B cell (primary cell): Measurements from ENCODE around the gene GBA3. TPM values are rescaled to one million over a fixed set of nuclear protein-coding genes. Genes with fewer than 3 reads are reported as not detected.

Experiments used
- ATAC-seq: fragments of 200-7000 bp; cut with Tn5 transposase; one replicate; pipeline ENCODE4 v1.10.0; 2021; ENCODE audit warnings: low read depth, mild to moderate bottlenecking, moderate number of reproducible peaks, moderate library complexity
- CTCF ChIA-PET: fragments of 350-600 bp; sonication (Branson Sonifier 250); formaldehyde crosslinking; loops from one replicate; lab custom pipeline; 2021; ENCODE audit warnings: antibody characterized with exemption, inconsistent platforms; lab: Charles Lee
- POLR2A ChIA-PET: fragments of 350-600 bp; sonication (Branson Sonifier 250); formaldehyde crosslinking; loops from one replicate; lab custom pipeline; 2021; ENCODE audit warnings: antibody characterized with exemption; lab: Charles Lee
- DNase-seq: peaks from one replicate; pipeline ENCODE4 v3.0.0; 2013
- H2AFZ ChIP-seq: 2 replicates; pipeline ENCODE4 v1.6.1; 2012; ENCODE audit warnings: mild to moderate bottlenecking, low read depth, low read length; ENCODE audit not compliant: insufficient read depth, poor library complexity, severe bottlenecking
- H3K27ac ChIP-seq, 2 donors: 1 replicate in 1 of 2; 2 replicates in 1 of 2; pipeline ENCODE4 v1.5.1; 2012 to 2013; ENCODE audit warnings: low read length in 2 of 2, mild to moderate bottlenecking in 2 of 2, moderate library complexity in 1 of 2
- H3K27me3 ChIP-seq, 4 experiments: fragments of 200-600 bp in 1 of 4; sonication (generic) in 1 of 4; replicated peaks in 1 of 4; 1 replicate in 2 of 4; 2 replicates in 2 of 4; pipeline versions ENCODE4 v1.6.1 to v1.7.0; 2013 to 2016; ENCODE audit warnings: low read length in 3 of 4, mild to moderate bottlenecking in 2 of 4, mixed read lengths in 1 of 4, moderate library complexity in 1 of 4; ENCODE audit not compliant: insufficient read depth in 4 of 4, control insufficient read depth in 3 of 4; ENCODE audit errors: control extremely low read depth in 1 of 4
- H3K36me3 ChIP-seq, 2 experiments: replicated peaks in 1 of 2; 1 replicate in 1 of 2; 2 replicates in 1 of 2; pipeline versions ENCODE4 v1.6.1 to v1.7.1; 2013; ENCODE audit warnings: low read length in 1 of 2; ENCODE audit not compliant: insufficient read depth in 2 of 2, control insufficient read depth in 1 of 2; ENCODE audit errors: control extremely low read depth in 1 of 2, extremely low read depth in 1 of 2
- H3K4me1 ChIP-seq, 2 donors: fragments of 200-600 bp in 1 of 2; sonication (generic) in 1 of 2; 1 replicate in 1 of 2; 2 replicates in 1 of 2; pipeline versions ENCODE4 v1.5.1 to v1.6.1; 2013 to 2017; ENCODE audit warnings: low read length in 2 of 2; ENCODE audit not compliant: control insufficient read depth in 2 of 2, insufficient read depth in 2 of 2
- H3K4me2 ChIP-seq: replicated peaks from 2 replicates; pipeline ENCODE3; 2012; ENCODE audit warnings: mild to moderate bottlenecking, low read depth, low read length; ENCODE audit not compliant: poor library complexity, severe bottlenecking
- H3K4me3 ChIP-seq, 5 experiments: fragments of 200-600 bp in 1 of 5; sonication (generic) in 1 of 5; 1 replicate in 3 of 5; 2 replicates in 2 of 5; pipeline versions ENCODE4 v1.5.1 to v1.7.0; 2011 to 2016; ENCODE audit warnings: low read length in 4 of 5, mild to moderate bottlenecking in 4 of 5, low read depth in 2 of 5, control low read depth in 1 of 5, moderate library complexity in 1 of 5; ENCODE audit not compliant: insufficient read depth in 1 of 5; ENCODE audit errors: control extremely low read depth in 1 of 5, extremely low read depth in 1 of 5
- H3K79me2 ChIP-seq: fragments of 200-600 bp; sonication (generic); one replicate; pipeline ENCODE4 v1.6.0; 2016; ENCODE audit warnings: low read length; ENCODE audit not compliant: control insufficient read depth, insufficient read depth
- H3K9ac ChIP-seq: fragments of 200-600 bp; sonication (generic); 2 replicates; pipeline ENCODE4 v1.6.1; 2017; ENCODE audit warnings: mild to moderate bottlenecking, low read length, moderate library complexity
- H3K9me3 ChIP-seq, 3 donors: one replicate each; pipeline versions ENCODE4 v1.6.1 to v1.7.1; 2013; ENCODE audit warnings: low read length in 2 of 3; ENCODE audit not compliant: control insufficient read depth in 2 of 3, insufficient read depth in 1 of 3; ENCODE audit errors: control extremely low read depth in 1 of 3
- H4K20me1 ChIP-seq: 2 replicates; pipeline ENCODE4 v1.6.0; 2012; ENCODE audit warnings: mild to moderate bottlenecking, low read length; ENCODE audit not compliant: insufficient read depth, control insufficient read depth, poor library complexity, severe bottlenecking
- H3K27ac Mint-ChIP-seq: one replicate; pipeline ENCODE4 v1.8.0; 2021; ENCODE audit warnings: mixed read lengths
- H3K27me3 Mint-ChIP-seq: one replicate; pipeline ENCODE4 v1.8.0; 2021; ENCODE audit warnings: mixed read lengths
- H3K4me1 Mint-ChIP-seq: one replicate; pipeline ENCODE4 v1.8.0; 2021; ENCODE audit warnings: mixed read lengths
- H3K4me3 Mint-ChIP-seq: one replicate; pipeline ENCODE4 v1.8.0; 2021; ENCODE audit warnings: mixed read lengths
- H3K9me3 Mint-ChIP-seq: one replicate; pipeline ENCODE4 v1.8.0; 2022; ENCODE audit warnings: mixed read lengths; ENCODE audit not compliant: insufficient read depth
- CTCF ChIP-seq: fragments of 200-600 bp; IDR thresholded peaks from one replicate; pipeline ENCODE4 v1.8.0; 2022; ENCODE audit warnings: antibody characterized with exemption, mild to moderate bottlenecking
- EZH2 ChIP-seq: IDR thresholded peaks from 2 replicates; pipeline ENCODE4 v1.6.1; 2012; ENCODE audit warnings: borderline replicate concordance, low read depth, mild to moderate bottlenecking, moderate library complexity, low read length; ENCODE audit not compliant: insufficient read depth, poor library complexity, severe bottlenecking
- WGBS: methylation state at CpG from one replicate; pipeline ENCODE4 v1.1.5; 2013; ENCODE audit warnings: missing lambda C conversion rate; ENCODE audit not compliant: insufficient coverage; 5-methylcytosine and 5-hydroxymethylcytosine counted together
- intact Hi-C: fragments of 100-400 bp; cut with micrococcal nuclease; formaldehyde crosslinking; loops from one replicate; pipeline ENCODE4 v1.10.0; 2022
- polyA plus RNA-seq: library from polyadenylated mRNA; depleted of rRNA; stranded (reverse); fragments of >200 nt; gene quantifications from 2 replicates; pipeline ENCODE4 v1.2.3, GENCODE V29; 2012
- total RNA-seq, 2 donors: library from RNA; stranded (reverse); fragments of 120-200 nt in 1 of 2; gene quantifications; 1 replicate in 1 of 2; 2 replicates in 1 of 2; pipeline versions ENCODE4 v1.2.3 to v1.2.4, GENCODE V29; 2013 to 2022

GBA3 gene
- total and polyA plus RNA-seq, 2 donors (not counting 1 experiment from before 2014, with no cell fraction given), result not detected

- no peaks in the 10 kb centered on the region for H3K27me3 Mint-ChIP-seq
- Histone ChIP-seq H3K4me2 (no peak overlapping the region), H3K36me3 (no peaks in the 10 kb centered on the region), H3K9me3 (no peaks in the 10 kb centered on the region), H3K27me3 (no peaks in the 10 kb centered on the region), H3K9ac (no peak overlapping the region), H3K27ac (no peak overlapping the region), H3K4me3 (no peak overlapping the region), H3K4me1 (no peaks in the 10 kb centered on the region), H4K20me1 (no peaks in the 10 kb centered on the region), H2AFZ (no peak overlapping the region), H3K79me2 (no peaks in the 10 kb centered on the region)
- ChIA-PET CTCF (no interaction called here), POLR2A (no interaction called here)
- H3K27ac Mint-ChIP-seq, result no peak overlapping the region
- no peaks in the 10 kb centered on the region for H3K4me1 Mint-ChIP-seq
- DNase-seq (no peak), ATAC-seq (no peak)
- no peak overlapping the region for H3K4me3 Mint-ChIP-seq
- no peaks in the 10 kb centered on the region for H3K9me3 Mint-ChIP-seq
- intact Hi-C loops, result no loop called here
- no CpG with 5 or more reads among the region's 1 CpG for WGBS
- TF ChIP-seq EZH2 (no peak), CTCF (no peak)
These were observed 52.5 kb downstream of the GBA3 start for GRCh38 chr4:22745234-22745633.

GRCh38 chr4:22754116-22754515 lies 61.4 kb downstream of the GBA3 start:
- no peak for ATAC-seq
- H3K4me3 Mint-ChIP-seq, result no peak overlapping the region
- Histone ChIP-seq H3K36me3 (no peaks in the 10 kb centered on the region), H3K9me3 (no peaks in the 10 kb centered on the region), H3K27me3 (no peaks in the 10 kb centered on the region), H2AFZ (no peak overlapping the region), H4K20me1 (no peaks in the 10 kb centered on the region), H3K27ac (no peak overlapping the region), H3K4me2 (no peak overlapping the region), H3K4me1 (no peaks in the 10 kb centered on the region), H3K9ac (no peak overlapping the region), H3K79me2 (no peaks in the 10 kb centered on the region), H3K4me3 (no peak overlapping the region)
- no CpG with 5 or more reads among the region's 2 CpGs for WGBS
- ChIA-PET CTCF (no interaction called here), POLR2A (no interaction called here)
- TF ChIP-seq CTCF (no peak), EZH2 (no peak)
- no peaks in the 10 kb centered on the region for H3K4me1 Mint-ChIP-seq
- intact Hi-C loops, result no loop called here
- no peaks in the 10 kb centered on the region for H3K27me3 Mint-ChIP-seq
- no peaks in the 10 kb centered on the region for H3K9me3 Mint-ChIP-seq
- DNase-seq, result no peak
- H3K27ac Mint-ChIP-seq, result no peak overlapping the region
